ENCODE measurements around the gene RBM39. TPM values are rescaled to one million over a fixed set of nuclear protein-coding genes. Genes with fewer than 3 reads are reported as not detected.
"Not testable (repeated sequence)": the region's sequence is repeated elsewhere in the genome, so short reads cannot be mapped to it uniquely, and the experiment has no call there.

RBM39 gene
- total RNA-seq, result 491 and 515 TPM in 2 replicates
- long read RNA-seq, transcript RBM39-201 (17 exons, 2,488 nt), result major isoform, 163 of 637 reads
- long read RNA-seq, transcript RBM39-203 (17 exons, 2,831 nt), result minor isoform, 129 of 637 reads
- long read RNA-seq, transcript RBM39-216 (18 exons, 2,124 nt), result minor isoform, 60 of 637 reads
- long read RNA-seq, transcript RBM39-206 (18 exons, 2,883 nt), result minor isoform, 55 of 637 reads
- long read RNA-seq, partial matches to known transcripts, result 81 of 637 reads
- long read RNA-seq, other reads (novel, unspliced or antisense), result 105 of 637 reads

DNA sequence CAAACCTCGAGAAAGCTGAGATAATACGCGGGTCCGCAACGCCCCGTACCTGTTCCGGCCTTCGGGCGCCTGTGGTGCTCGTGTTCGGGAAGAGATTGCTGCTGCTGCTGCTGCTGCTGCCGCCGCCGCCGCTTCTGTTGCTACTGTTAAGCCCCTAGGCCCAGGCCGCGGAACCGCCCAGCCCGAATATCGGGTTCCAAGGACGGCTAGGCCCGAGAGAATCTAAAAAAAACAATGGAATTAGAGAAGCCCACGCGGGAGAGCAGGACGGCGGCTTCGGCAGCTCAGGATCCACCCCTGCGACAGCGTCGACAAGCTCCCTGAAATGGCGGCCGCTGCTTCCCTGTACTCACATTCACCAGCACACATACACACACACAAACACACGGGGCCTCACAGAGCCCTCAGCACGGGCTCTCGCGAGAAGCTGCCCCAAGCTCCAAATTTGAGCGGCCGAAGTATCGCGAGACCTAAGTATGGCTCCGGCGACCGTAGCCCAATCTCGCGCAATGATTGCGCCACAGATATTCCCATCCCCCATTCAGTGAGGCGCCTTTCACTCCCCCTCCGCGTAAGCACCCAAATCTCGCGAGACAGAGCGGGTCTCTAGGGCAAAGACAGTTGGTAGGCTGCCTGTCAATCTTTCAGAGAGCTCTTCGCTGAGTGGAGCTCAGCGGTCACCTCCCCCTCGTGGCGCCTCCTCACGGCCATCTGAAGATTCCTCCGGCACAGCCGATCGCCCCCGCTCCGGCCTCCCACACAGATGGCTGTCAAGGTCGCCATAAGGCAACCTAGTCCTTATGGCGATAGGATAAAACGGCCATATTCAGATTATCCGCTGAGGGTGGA lies at the start of gene RBM39:
Gene RBM39, minus strand, starts transcription at position 369 of the 849 bp plus-strand sequence. CDS start 1,386 bp downstream, outside the sequence.
- Mint-ChIP-seq H3K27ac (peak within 1 kb of the TSS; percentile 100), H3K36me3 (ENCODE audit: insufficient read depth) (peaks cover 25% of the 10 kb centered on the region), H3K4me1 (ENCODE audit: low read depth) (peaks cover 30% of the 10 kb centered on the region), H3K4me3 (ENCODE audit: low read depth) (peak within 1 kb of the TSS; percentile 91), H3K27me3 (no peaks in the 10 kb centered on the region), H3K9me3 (ENCODE audit: low read depth) (no peaks in the 10 kb centered on the region)
- peak; percentile 99 for DNase-seq (ENCODE audit: low spot score, unreplicated experiment)
- TF ChIP-seq, protein P1, sequence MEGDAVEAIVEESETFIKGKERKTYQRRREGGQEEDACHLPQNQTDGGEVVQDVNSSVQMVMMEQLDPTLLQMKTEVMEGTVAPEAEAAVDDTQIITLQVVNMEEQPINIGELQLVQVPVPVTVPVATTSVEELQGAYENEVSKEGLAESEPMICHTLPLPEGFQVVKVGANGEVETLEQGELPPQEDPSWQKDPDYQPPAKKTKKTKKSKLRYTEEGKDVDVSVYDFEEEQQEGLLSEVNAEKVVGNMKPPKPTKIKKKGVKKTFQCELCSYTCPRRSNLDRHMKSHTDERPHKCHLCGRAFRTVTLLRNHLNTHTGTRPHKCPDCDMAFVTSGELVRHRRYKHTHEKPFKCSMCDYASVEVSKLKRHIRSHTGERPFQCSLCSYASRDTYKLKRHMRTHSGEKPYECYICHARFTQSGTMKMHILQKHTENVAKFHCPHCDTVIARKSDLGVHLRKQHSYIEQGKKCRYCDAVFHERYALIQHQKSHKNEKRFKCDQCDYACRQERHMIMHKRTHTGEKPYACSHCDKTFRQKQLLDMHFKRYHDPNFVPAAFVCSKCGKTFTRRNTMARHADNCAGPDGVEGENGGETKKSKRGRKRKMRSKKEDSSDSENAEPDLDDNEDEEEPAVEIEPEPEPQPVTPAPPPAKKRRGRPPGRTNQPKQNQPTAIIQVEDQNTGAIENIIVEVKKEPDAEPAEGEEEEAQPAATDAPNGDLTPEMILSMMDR (IDR thresholded peaks at IDR 0.05; ENCODE audit: unreplicated experiment), result peak; percentile 42

DNA sequence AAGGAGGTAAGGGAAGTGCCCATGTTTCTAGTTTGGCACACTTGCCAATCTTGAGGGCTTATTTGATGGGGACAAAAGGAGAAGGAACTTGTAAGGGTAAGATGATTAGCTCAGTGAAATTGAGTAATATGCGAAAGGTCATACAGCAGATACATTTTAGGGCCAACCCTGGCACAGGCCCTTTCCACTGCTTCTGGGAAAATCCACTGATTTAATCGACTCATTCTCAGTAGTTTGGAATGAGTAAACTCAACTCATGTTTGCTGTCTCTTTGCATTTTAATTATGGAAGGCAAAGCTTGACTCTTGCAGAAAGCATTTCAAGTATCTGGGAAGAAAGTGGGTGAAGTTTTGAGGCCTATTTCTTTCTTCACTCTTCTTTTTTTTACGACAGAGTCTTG lies 49.8 kb upstream of the RBM39 start:
- DNase-seq (ENCODE audit: low spot score, unreplicated experiment), result no peak
- Mint-ChIP-seq H3K36me3 (ENCODE audit: insufficient read depth) (peaks cover 4% of the 10 kb centered on the region), H3K27me3 (no peaks in the 10 kb centered on the region), H3K27ac (no peak overlapping the region), H3K4me1 (ENCODE audit: low read depth) (peaks cover 5% of the 10 kb centered on the region), H3K4me3 (ENCODE audit: low read depth) (no peak overlapping the region), H3K9me3 (ENCODE audit: low read depth) (no peaks in the 10 kb centered on the region)
- TF ChIP-seq, protein P1 (IDR thresholded peaks at IDR 0.05; ENCODE audit: unreplicated experiment), result no peak

GRCh38 chr20:35791097-35791496 lies 49.0 kb upstream of the RBM39 start:
- Mint-ChIP-seq H3K27ac (no peak overlapping the region), H3K36me3 (ENCODE audit: insufficient read depth) (peaks cover 6% of the 10 kb centered on the region), H3K9me3 (ENCODE audit: low read depth) (no peaks in the 10 kb centered on the region), H3K27me3 (no peaks in the 10 kb centered on the region), H3K4me1 (ENCODE audit: low read depth) (peaks cover 5% of the 10 kb centered on the region), H3K4me3 (ENCODE audit: low read depth) (no peak overlapping the region)
- DNase-seq (ENCODE audit: low spot score, unreplicated experiment), result no peak
- TF ChIP-seq, protein P1 (IDR thresholded peaks at IDR 0.05; ENCODE audit: unreplicated experiment), result no peak

GRCh38 chr20:35788796-35789195 lies 46.7 kb upstream of the RBM39 start:
- H3K27me3 Mint-ChIP-seq, result no peaks in the 10 kb centered on the region

DNA sequence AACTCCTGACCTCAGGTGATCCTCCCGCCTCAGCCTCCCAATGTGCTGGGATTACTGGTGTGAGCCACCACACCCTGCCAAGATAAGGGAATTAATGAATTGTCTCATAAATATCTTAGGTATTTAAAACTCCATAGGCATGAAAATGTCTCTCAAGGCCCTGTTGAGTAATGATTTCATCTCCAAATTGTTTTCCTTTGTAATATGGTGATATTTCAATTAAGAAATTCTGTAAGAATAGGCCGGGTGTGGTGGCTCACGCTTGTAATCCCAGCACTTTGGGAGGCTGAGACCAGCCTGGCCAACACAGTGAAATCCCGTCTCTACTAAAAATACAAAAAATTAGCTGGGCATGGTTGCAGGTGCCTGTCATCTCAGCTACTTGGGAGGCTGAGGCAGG lies 43.5 kb upstream of the RBM39 start:
- H3K4me3 Mint-ChIP-seq (ENCODE audit: low read depth); DNase-seq (ENCODE audit: low spot score, unreplicated experiment); H3K4me1 Mint-ChIP-seq (ENCODE audit: low read depth); H3K27ac Mint-ChIP-seq; H3K36me3 Mint-ChIP-seq (ENCODE audit: insufficient read depth); H3K27me3 Mint-ChIP-seq; H3K9me3 Mint-ChIP-seq (ENCODE audit: low read depth): not testable (repeated sequence)

More at GRCh38 chr20:35788796-35789195, 46.7 kb upstream of the RBM39 start:
- H3K4me3 Mint-ChIP-seq (ENCODE audit: low read depth), result no peak overlapping the region
- TF ChIP-seq, protein P1 (IDR thresholded peaks at IDR 0.05; ENCODE audit: unreplicated experiment), result no peak
- no peak for DNase-seq (ENCODE audit: low spot score, unreplicated experiment)
- H3K27ac Mint-ChIP-seq, result peak overlapping the region; percentile 50
- H3K4me1 Mint-ChIP-seq (ENCODE audit: low read depth), result peaks cover 3% of the 10 kb centered on the region
- no peaks in the 10 kb centered on the region for H3K9me3 Mint-ChIP-seq (ENCODE audit: low read depth)
- H3K36me3 Mint-ChIP-seq (ENCODE audit: insufficient read depth), result peaks cover 3% of the 10 kb centered on the region

GRCh38 chr20:35783811-35784210 lies 41.8 kb upstream of the RBM39 start:
- DNase-seq (ENCODE audit: low spot score, unreplicated experiment); H3K4me1 Mint-ChIP-seq (ENCODE audit: low read depth); H3K36me3 Mint-ChIP-seq (ENCODE audit: insufficient read depth); H3K27me3 Mint-ChIP-seq; H3K4me3 Mint-ChIP-seq (ENCODE audit: low read depth); H3K27ac Mint-ChIP-seq; H3K9me3 Mint-ChIP-seq (ENCODE audit: low read depth): not testable (repeated sequence)

Measured in progenitor cell of endocrine pancreas (in vitro differentiated cells).